ENCODE data around the gene PRR23B. TPM values are rescaled to one million over a fixed set of nuclear protein-coding genes. Genes with fewer than 3 reads are reported as not detected.

The PRR23B gene
- total RNA-seq, 2 donors from 2014 or later: 0.80 TPM; not detected in 1

GRCh38 chr3:138975351-138975750, 45.4 kb downstream of the PRR23B start:
- Histone ChIP-seq H3K4me3 (no peak overlapping the region), H3K27ac (no peak overlapping the region), H3K9me3 (no peaks in the 10 kb centered on the region), H3K4me1 (replicated peaks) (no peaks in the 10 kb centered on the region), H3K27me3 (replicated peaks; ENCODE audit: insufficient read depth) (no peaks in the 10 kb centered on the region), H3K36me3 (no peaks in the 10 kb centered on the region)
- intact Hi-C loops (cut with DNase I): no loop called here
- WGBS: 92% methylated on average over 8 of the region's 8 CpGs
- TF ChIP-seq POLR2A (IDR thresholded peaks at IDR 0.05): no peak
- no peak for TF ChIP-seq POLR2AphosphoS5 (IDR thresholded peaks at IDR 0.05)
- no peak for TF ChIP-seq CTCF (IDR thresholded peaks at IDR 0.05)
- no peak for DNase-seq (ENCODE audit: low spot score)

GRCh38 chr3:138974462-138974861, 46.3 kb downstream of the PRR23B start:
- H3K27ac ChIP-seq: no peak overlapping the region
- DNase-seq (ENCODE audit: low spot score): no peak
- H3K36me3 ChIP-seq: no peaks in the 10 kb centered on the region
- no peaks in the 10 kb centered on the region for H3K27me3 ChIP-seq (replicated peaks; ENCODE audit: insufficient read depth)
- WGBS: 83% methylated on average over 5 of the region's 5 CpGs
- no peaks in the 10 kb centered on the region for H3K4me1 ChIP-seq (replicated peaks)
- H3K9me3 ChIP-seq: no peaks in the 10 kb centered on the region
- H3K4me3 ChIP-seq: no peak overlapping the region
- intact Hi-C loops (cut with DNase I): no loop called here
- TF ChIP-seq POLR2A (IDR thresholded peaks at IDR 0.05) (no peak), POLR2AphosphoS5 (IDR thresholded peaks at IDR 0.05) (no peak), CTCF (IDR thresholded peaks at IDR 0.05) (no peak)

GRCh38 chr3:138972941-138973340, 47.8 kb downstream of the PRR23B start:
- Histone ChIP-seq H3K9me3 (no peaks in the 10 kb centered on the region), H3K4me1 (replicated peaks) (no peaks in the 10 kb centered on the region), H3K4me3 (no peak overlapping the region), H3K27me3 (replicated peaks; ENCODE audit: insufficient read depth) (no peaks in the 10 kb centered on the region), H3K27ac (no peak overlapping the region), H3K36me3 (no peaks in the 10 kb centered on the region)
- DNase-seq (ENCODE audit: low spot score): no peak
- WGBS: 87% methylated on average over 5 of the region's 5 CpGs
- intact Hi-C loops (cut with DNase I): no loop called here
- TF ChIP-seq POLR2A (IDR thresholded peaks at IDR 0.05) (no peak), POLR2AphosphoS5 (IDR thresholded peaks at IDR 0.05) (no peak), CTCF (IDR thresholded peaks at IDR 0.05) (no peak)

- no peak for TF ChIP-seq POLR2AphosphoS5 (IDR thresholded peaks at IDR 0.05)
- no peak for TF ChIP-seq CTCF (IDR thresholded peaks at IDR 0.05)
- TF ChIP-seq POLR2A (IDR thresholded peaks at IDR 0.05): no peak
- 51% methylated on average over 6 of the region's 6 CpGs for WGBS
- Histone ChIP-seq H3K36me3 (no peaks in the 10 kb centered on the region), H3K4me1 (replicated peaks) (no peaks in the 10 kb centered on the region), H3K4me3 (no peak overlapping the region), H3K27me3 (replicated peaks; ENCODE audit: insufficient read depth) (no peaks in the 10 kb centered on the region), H3K27ac (no peak overlapping the region), H3K9me3 (no peaks in the 10 kb centered on the region)
- DNase-seq (ENCODE audit: low spot score): no peak
- intact Hi-C loops (cut with DNase I): no loop called here
Measured at GRCh38 chr3:138971766-138972320, 48.9 kb downstream of the PRR23B start.

Other genes starting within 250 kb of the PRR23B start
- 10 to 100 TPM; 27.5 to 28.9 TPM for gene PIK3CB, start 186.0 kb downstream of the PRR23B start, total RNA-seq
- under 1 TPM in 1 of 2 donors, not detected in 1; 0.68 TPM for gene FOXL2, start 73.8 kb downstream of the PRR23B start, total RNA-seq
- gene FOXL2NB, start 73.7 kb downstream of the PRR23B start, total RNA-seq: under 1 TPM in 1 of 2 donors, not detected in 1; 0.28 TPM
- gene PRR23A, start 14.7 kb downstream of the PRR23B start, total RNA-seq: 1 to 10 TPM in 1 of 2 donors, not detected in 1; 1.1 TPM
- under 1 TPM in 1 of 2 donors, not detected in 1; 0.23 TPM for gene PRR23C, start 24.0 kb upstream of the PRR23B start, total RNA-seq